HFFc6 (cell line): ENCODE measurements around the gene ZKSCAN1. TPM values are rescaled to one million over a fixed set of nuclear protein-coding genes. Genes with fewer than 3 reads are reported as not detected.

Experiments used
- DNase-seq: peaks from one replicate; pipeline ENCODE4 v3.0.0-alpha.2; 2018
- H3K27ac Mint-ChIP-seq: 2 replicates; pipeline ENCODE4 v1.8.0; 2020; ENCODE audit warnings: mild to moderate bottlenecking, mixed read lengths
- H3K27me3 Mint-ChIP-seq: 2 replicates; pipeline ENCODE4 v1.8.0; 2021; ENCODE audit warnings: mild to moderate bottlenecking, moderate library complexity, mixed read lengths; ENCODE audit not compliant: insufficient read depth
- H3K36me3 Mint-ChIP-seq: 2 replicates; pipeline ENCODE4 v1.8.0; 2021; ENCODE audit warnings: low read depth, mixed read lengths
- H3K4me1 Mint-ChIP-seq: 2 replicates; pipeline ENCODE4 v1.8.0; 2020; ENCODE audit warnings: low read depth, mixed read lengths
- H3K4me3 Mint-ChIP-seq: 2 replicates; pipeline ENCODE4 v1.8.0; 2020; ENCODE audit warnings: mild to moderate bottlenecking, moderate library complexity, mixed read lengths
- H3K9me3 Mint-ChIP-seq: 2 replicates; pipeline ENCODE4 v1.8.0; 2020; ENCODE audit warnings: mild to moderate bottlenecking, mixed read lengths
- total RNA-seq, 6 experiments: library from RNA; stranded (reverse); fragmentation: NEBNext Ultra II Directional; extraction: Animal tissue kit (Norgen Biotek cat#: 25700); gene quantifications; 2 replicates in 1 of 6; 3 replicates in 5 of 6; pipeline ENCODE4 v1.2.3, GENCODE V29; 2021
- TF ChIP-seq, protein P1 (sequence below): fragments of 200-600 bp; sonication (generic); IDR thresholded peaks from 2 replicates; pipeline ENCODE4 v1.5.0; 2021; ENCODE audit warnings: antibody characterized with exemption, mild to moderate bottlenecking

ZKSCAN1 gene
- total RNA-seq, 6 experiments from 2014 or later: 55.9 to 77.4 (median 63.1) TPM

- peak; percentile 71 for DNase-seq
- Mint-ChIP-seq H3K27me3 (no peaks in the 10 kb centered on the region; the same call in 1 of the 2 replicates), H3K4me1 (peaks cover 25% of the 10 kb centered on the region), H3K9me3 (no peaks in the 10 kb centered on the region), H3K27ac (peak within 1 kb of the TSS; percentile 95), H3K4me3 (peak within 1 kb of the TSS; percentile 95), H3K36me3 (no peaks in the 10 kb centered on the region; the same call in 1 of the 2 replicates)
- TF ChIP-seq, protein P1, sequence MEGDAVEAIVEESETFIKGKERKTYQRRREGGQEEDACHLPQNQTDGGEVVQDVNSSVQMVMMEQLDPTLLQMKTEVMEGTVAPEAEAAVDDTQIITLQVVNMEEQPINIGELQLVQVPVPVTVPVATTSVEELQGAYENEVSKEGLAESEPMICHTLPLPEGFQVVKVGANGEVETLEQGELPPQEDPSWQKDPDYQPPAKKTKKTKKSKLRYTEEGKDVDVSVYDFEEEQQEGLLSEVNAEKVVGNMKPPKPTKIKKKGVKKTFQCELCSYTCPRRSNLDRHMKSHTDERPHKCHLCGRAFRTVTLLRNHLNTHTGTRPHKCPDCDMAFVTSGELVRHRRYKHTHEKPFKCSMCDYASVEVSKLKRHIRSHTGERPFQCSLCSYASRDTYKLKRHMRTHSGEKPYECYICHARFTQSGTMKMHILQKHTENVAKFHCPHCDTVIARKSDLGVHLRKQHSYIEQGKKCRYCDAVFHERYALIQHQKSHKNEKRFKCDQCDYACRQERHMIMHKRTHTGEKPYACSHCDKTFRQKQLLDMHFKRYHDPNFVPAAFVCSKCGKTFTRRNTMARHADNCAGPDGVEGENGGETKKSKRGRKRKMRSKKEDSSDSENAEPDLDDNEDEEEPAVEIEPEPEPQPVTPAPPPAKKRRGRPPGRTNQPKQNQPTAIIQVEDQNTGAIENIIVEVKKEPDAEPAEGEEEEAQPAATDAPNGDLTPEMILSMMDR: peak; percentile 54
Observed at GRCh38 chr7:100049441-100050291, 34.3 kb downstream of the ZKSCAN1 start, which contains the start of gene ZSCAN21. TSS of gene ZSCAN21 (plus strand) at chr7:100049774. CDS start at chr7:100057007, 7,233 bp downstream.

DNA sequence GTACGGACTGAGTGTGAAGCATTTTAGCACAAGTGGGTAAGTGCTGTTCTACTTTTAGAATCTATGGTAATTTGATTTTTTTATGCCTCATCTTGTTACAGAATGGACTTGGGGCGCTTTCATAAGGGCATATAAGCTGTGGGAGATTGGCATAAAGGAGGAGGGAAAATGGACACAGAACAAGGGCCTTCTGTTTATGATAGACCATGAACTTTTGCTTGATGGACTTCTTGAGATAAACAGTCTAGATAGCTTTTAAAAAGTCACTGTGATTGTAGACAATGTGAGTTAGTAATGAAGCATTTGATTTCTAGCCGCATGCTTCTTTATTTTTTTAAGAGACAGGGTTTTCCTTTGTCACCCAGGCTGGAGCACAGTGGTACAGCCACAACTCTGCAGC is 36.2 kb downstream of the ZKSCAN1 start:
- no peaks in the 10 kb centered on the region for H3K9me3 Mint-ChIP-seq
- peaks cover 25% of the 10 kb centered on the region for H3K4me1 Mint-ChIP-seq
- H3K36me3 Mint-ChIP-seq: no peaks in the 10 kb centered on the region; the same call in 1 of the 2 replicates
- peak overlapping the region; percentile 66 for H3K4me3 Mint-ChIP-seq
- TF ChIP-seq, protein P1: no peak
- no peak overlapping the region; the same call in 1 of the 2 replicates for H3K27ac Mint-ChIP-seq
- no peak for DNase-seq
- no peaks in the 10 kb centered on the region; the same call in 1 of the 2 replicates for H3K27me3 Mint-ChIP-seq

GRCh38 chr7:100053215-100053614 is 37.8 kb downstream of the ZKSCAN1 start:
- H3K36me3 Mint-ChIP-seq: no peaks in the 10 kb centered on the region; the same call in 1 of the 2 replicates
- no peak overlapping the region for H3K4me3 Mint-ChIP-seq

GRCh38 chr7:100057006-100057405 is 41.6 kb downstream of the ZKSCAN1 start:
- Mint-ChIP-seq H3K36me3 (peaks cover 13% of the 10 kb centered on the region), H3K4me1 (no peaks in the 10 kb centered on the region), H3K9me3 (no peaks in the 10 kb centered on the region), H3K4me3 (no peak overlapping the region), H3K27ac (no peak overlapping the region), H3K27me3 (peaks cover 3% of the 10 kb centered on the region)
- DNase-seq: no peak
- TF ChIP-seq, protein P1: no peak

More at GRCh38 chr7:100053215-100053614, 37.8 kb downstream of the ZKSCAN1 start:
- Mint-ChIP-seq H3K27me3 (no peaks in the 10 kb centered on the region; the same call in 1 of the 2 replicates), H3K4me1 (peaks cover 25% of the 10 kb centered on the region), H3K9me3 (no peaks in the 10 kb centered on the region), H3K27ac (no peak overlapping the region)
- TF ChIP-seq, protein P1: peak; percentile 68
- DNase-seq: peak; percentile 77

DNA sequence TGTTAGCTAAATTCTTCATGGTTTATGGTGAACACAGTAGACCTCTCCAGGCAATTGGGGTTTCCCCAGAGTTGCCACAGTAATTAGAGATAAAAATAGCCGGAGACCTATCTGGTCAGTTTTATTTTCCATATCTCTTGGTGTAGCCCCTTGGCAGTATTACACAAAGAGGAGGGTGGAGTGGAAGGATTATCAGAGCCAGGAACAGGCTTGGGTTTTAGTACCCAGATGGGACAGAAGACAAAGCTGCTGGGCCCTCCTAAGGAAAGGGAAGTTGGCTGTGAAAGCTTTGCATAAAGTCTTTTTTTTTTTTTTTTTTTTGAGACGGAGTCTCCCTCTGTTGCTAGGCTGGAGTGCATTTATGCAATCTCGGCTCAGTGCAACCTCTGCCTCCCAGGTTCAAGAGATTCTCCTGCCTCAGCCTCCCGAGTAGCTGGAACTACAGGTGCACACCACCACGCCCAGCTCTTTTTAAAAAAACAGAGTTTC is 43.9 kb downstream of the ZKSCAN1 start:
- peaks cover 3% of the 10 kb centered on the region for H3K27me3 Mint-ChIP-seq
- TF ChIP-seq, protein P1: no peak
- no peak overlapping the region for H3K4me3 Mint-ChIP-seq
- peaks cover 23% of the 10 kb centered on the region for H3K36me3 Mint-ChIP-seq
- H3K9me3 Mint-ChIP-seq: no peaks in the 10 kb centered on the region
- no peak overlapping the region for H3K27ac Mint-ChIP-seq
- H3K4me1 Mint-ChIP-seq: no peaks in the 10 kb centered on the region
- DNase-seq: no peak
